Endothelial cell (in vitro differentiated cells): ENCODE data around the gene ZNF354B. TPM values are rescaled to one million over a fixed set of nuclear protein-coding genes. Genes with fewer than 3 reads are reported as not detected.
"Not testable (repeated sequence)": the region's sequence is repeated elsewhere in the genome, so short reads cannot be mapped to it uniquely, and the experiment has no call there.

ENCODE experiments used
- DNase-seq: peaks from one replicate; pipeline ENCODE4 v3.0.0; 2021; ENCODE audit warnings: low spot score
- H3K27ac Mint-ChIP-seq: one replicate; pipeline ENCODE4 v1.8.0; 2021; ENCODE audit warnings: mixed read lengths, inconsistent platforms; ENCODE audit not compliant: unreplicated experiment
- H3K27me3 Mint-ChIP-seq: one replicate; pipeline ENCODE4 v1.8.0; 2021; ENCODE audit warnings: mild to moderate bottlenecking, moderate library complexity, mixed read lengths, inconsistent platforms; ENCODE audit not compliant: unreplicated experiment
- H3K36me3 Mint-ChIP-seq: one replicate; pipeline ENCODE4 v1.8.0; 2021; ENCODE audit warnings: mild to moderate bottlenecking, low read depth, mixed read lengths, inconsistent platforms; ENCODE audit not compliant: unreplicated experiment
- H3K4me1 Mint-ChIP-seq: one replicate; pipeline ENCODE4 v1.8.0; 2021; ENCODE audit warnings: mild to moderate bottlenecking, mixed read lengths, inconsistent platforms; ENCODE audit not compliant: unreplicated experiment
- H3K4me3 Mint-ChIP-seq: one replicate; pipeline ENCODE4 v1.8.0; 2021; ENCODE audit warnings: mild to moderate bottlenecking, mixed read lengths, inconsistent platforms; ENCODE audit not compliant: unreplicated experiment
- H3K9me3 Mint-ChIP-seq: one replicate; pipeline ENCODE4 v1.8.0; 2021; ENCODE audit warnings: mixed read lengths, inconsistent platforms; ENCODE audit not compliant: unreplicated experiment
- CTCF ChIP-seq: fragments of 200-600 bp; sonication (generic); IDR thresholded peaks from one replicate; pipeline ENCODE4 v1.5.0; 2021; ENCODE audit warnings: antibody characterized with exemption; ENCODE audit not compliant: unreplicated experiment
- total RNA-seq: library from RNA; stranded (reverse); fragmentation: NEBNext Ultra II Directional; extraction: Animal tissue kit (Norgen Biotek cat#: 25700); gene quantifications from one replicate; pipeline ENCODE4 v1.2.1, GENCODE V29; 2021; ENCODE audit not compliant: unreplicated experiment

Gene ZNF354B
- total RNA-seq, 1 donor from 2014 or later, result 23.6 TPM

- peak overlapping the region; percentile 30 for H3K27ac Mint-ChIP-seq
- H3K9me3 Mint-ChIP-seq, result no peaks in the 10 kb centered on the region
- peaks cover 9% of the 10 kb centered on the region for H3K27me3 Mint-ChIP-seq
- no peak for TF ChIP-seq CTCF
- peak overlapping the region; percentile 88 for H3K4me3 Mint-ChIP-seq
- DNase-seq, result no peak
- H3K36me3 Mint-ChIP-seq, result peaks cover 24% of the 10 kb centered on the region
- H3K4me1 Mint-ChIP-seq, result peaks cover 9% of the 10 kb centered on the region
Observed at GRCh38 chr5:178861627-178862026, 1.9 kb downstream of the ZNF354B start.

- no peak for TF ChIP-seq CTCF
- DNase-seq, result no peak
- Mint-ChIP-seq H3K4me1 (peaks cover 6% of the 10 kb centered on the region), H3K4me3 (no peak overlapping the region), H3K9me3 (no peaks in the 10 kb centered on the region), H3K36me3 (peaks cover 58% of the 10 kb centered on the region), H3K27ac (no peak overlapping the region), H3K27me3 (peaks cover 7% of the 10 kb centered on the region)
Observed at GRCh38 chr5:178866946-178867345, 7.2 kb downstream of the ZNF354B start.

GRCh38 chr5:178869577-178869976, 9.8 kb downstream of the ZNF354B start:
- TF ChIP-seq CTCF, result no peak
- Mint-ChIP-seq H3K36me3 (peaks cover 77% of the 10 kb centered on the region), H3K27ac (no peak overlapping the region), H3K9me3 (peaks cover 2% of the 10 kb centered on the region), H3K27me3 (peaks cover 3% of the 10 kb centered on the region), H3K4me3 (no peak overlapping the region), H3K4me1 (peaks cover 4% of the 10 kb centered on the region)
- DNase-seq, result no peak

- H3K4me1 Mint-ChIP-seq, result peaks cover 4% of the 10 kb centered on the region
- H3K4me3 Mint-ChIP-seq, result peak overlapping the region; percentile 64
- H3K27ac Mint-ChIP-seq, result no peak overlapping the region
- H3K9me3 Mint-ChIP-seq, result peaks cover 7% of the 10 kb centered on the region
- H3K36me3 Mint-ChIP-seq, result peaks cover 82% of the 10 kb centered on the region
- DNase-seq, result no peak
- H3K27me3 Mint-ChIP-seq, result peaks cover 3% of the 10 kb centered on the region
- TF ChIP-seq CTCF, result no peak
Observed at GRCh38 chr5:178870411-178870810, 10.7 kb downstream of the ZNF354B start.

- Mint-ChIP-seq H3K4me1 (peaks cover 4% of the 10 kb centered on the region), H3K27ac (no peak overlapping the region), H3K27me3 (peaks cover 3% of the 10 kb centered on the region), H3K4me3 (peak overlapping the region; percentile 6), H3K36me3 (peaks cover 86% of the 10 kb centered on the region), H3K9me3 (peaks cover 20% of the 10 kb centered on the region)
- TF ChIP-seq CTCF, result no peak
- DNase-seq, result no peak
Observed at GRCh38 chr5:178872302-178872701, 12.5 kb downstream of the ZNF354B start.

GRCh38 chr5:178883115-178883694, 23.5 kb downstream of the ZNF354B start:
- peaks cover 81% of the 10 kb centered on the region for H3K36me3 Mint-ChIP-seq
- DNase-seq, H3K4me1 Mint-ChIP-seq, H3K27ac Mint-ChIP-seq, H3K27me3 Mint-ChIP-seq: not testable (repeated sequence)
- peak overlapping the region; percentile 82 for H3K4me3 Mint-ChIP-seq
- H3K9me3 Mint-ChIP-seq, result peaks cover 28% of the 10 kb centered on the region
